ENCODE measurements around the gene SLC25A41. TPM values are rescaled to one million over a fixed set of nuclear protein-coding genes. Genes with fewer than 3 reads are reported as not detected.

SLC25A41 gene
- total RNA-seq, 1 donor from 2014 or later = 1.8 TPM

DNA sequence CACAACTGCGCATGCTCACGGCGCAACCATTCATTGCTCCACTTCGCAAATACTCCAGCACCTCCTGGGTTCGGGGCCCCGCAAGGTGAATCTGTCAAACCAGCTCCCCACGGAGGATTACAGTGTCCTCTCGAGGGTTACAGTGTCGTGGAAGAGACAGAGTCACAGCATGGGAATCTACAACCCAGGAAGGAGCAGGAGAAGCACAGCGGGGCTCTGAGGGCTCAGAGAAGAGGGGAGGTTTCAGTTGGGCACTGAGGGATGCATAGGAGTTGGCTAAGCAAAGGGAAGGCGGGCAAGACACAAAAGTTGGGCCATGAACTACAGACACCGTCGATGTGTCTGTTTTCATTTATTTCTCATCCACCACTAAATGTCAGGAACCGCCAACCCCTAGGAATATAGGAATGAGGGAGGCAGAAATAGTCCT, 39.6 kb downstream of the SLC25A41 start:
- H3K27me3 Mint-ChIP-seq (ENCODE audit: low read depth) = no peaks in the 10 kb centered on the region
- peaks cover 4% of the 10 kb centered on the region for H3K36me3 Mint-ChIP-seq
- DNase-seq (ENCODE audit: low spot score in 2 of 2, unreplicated experiment in 2 of 2) = no peak
- H3K4me1 Mint-ChIP-seq = peaks cover 24% of the 10 kb centered on the region
- H3K27ac Mint-ChIP-seq = peak overlapping the region; percentile 99
- TF ChIP-seq, protein P1, sequence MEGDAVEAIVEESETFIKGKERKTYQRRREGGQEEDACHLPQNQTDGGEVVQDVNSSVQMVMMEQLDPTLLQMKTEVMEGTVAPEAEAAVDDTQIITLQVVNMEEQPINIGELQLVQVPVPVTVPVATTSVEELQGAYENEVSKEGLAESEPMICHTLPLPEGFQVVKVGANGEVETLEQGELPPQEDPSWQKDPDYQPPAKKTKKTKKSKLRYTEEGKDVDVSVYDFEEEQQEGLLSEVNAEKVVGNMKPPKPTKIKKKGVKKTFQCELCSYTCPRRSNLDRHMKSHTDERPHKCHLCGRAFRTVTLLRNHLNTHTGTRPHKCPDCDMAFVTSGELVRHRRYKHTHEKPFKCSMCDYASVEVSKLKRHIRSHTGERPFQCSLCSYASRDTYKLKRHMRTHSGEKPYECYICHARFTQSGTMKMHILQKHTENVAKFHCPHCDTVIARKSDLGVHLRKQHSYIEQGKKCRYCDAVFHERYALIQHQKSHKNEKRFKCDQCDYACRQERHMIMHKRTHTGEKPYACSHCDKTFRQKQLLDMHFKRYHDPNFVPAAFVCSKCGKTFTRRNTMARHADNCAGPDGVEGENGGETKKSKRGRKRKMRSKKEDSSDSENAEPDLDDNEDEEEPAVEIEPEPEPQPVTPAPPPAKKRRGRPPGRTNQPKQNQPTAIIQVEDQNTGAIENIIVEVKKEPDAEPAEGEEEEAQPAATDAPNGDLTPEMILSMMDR (IDR thresholded peaks at IDR 0.05; ENCODE audit: unreplicated experiment) = no peak
- no peaks in the 10 kb centered on the region for H3K9me3 Mint-ChIP-seq
- H3K4me3 Mint-ChIP-seq = peak overlapping the region; percentile 96

DNA sequence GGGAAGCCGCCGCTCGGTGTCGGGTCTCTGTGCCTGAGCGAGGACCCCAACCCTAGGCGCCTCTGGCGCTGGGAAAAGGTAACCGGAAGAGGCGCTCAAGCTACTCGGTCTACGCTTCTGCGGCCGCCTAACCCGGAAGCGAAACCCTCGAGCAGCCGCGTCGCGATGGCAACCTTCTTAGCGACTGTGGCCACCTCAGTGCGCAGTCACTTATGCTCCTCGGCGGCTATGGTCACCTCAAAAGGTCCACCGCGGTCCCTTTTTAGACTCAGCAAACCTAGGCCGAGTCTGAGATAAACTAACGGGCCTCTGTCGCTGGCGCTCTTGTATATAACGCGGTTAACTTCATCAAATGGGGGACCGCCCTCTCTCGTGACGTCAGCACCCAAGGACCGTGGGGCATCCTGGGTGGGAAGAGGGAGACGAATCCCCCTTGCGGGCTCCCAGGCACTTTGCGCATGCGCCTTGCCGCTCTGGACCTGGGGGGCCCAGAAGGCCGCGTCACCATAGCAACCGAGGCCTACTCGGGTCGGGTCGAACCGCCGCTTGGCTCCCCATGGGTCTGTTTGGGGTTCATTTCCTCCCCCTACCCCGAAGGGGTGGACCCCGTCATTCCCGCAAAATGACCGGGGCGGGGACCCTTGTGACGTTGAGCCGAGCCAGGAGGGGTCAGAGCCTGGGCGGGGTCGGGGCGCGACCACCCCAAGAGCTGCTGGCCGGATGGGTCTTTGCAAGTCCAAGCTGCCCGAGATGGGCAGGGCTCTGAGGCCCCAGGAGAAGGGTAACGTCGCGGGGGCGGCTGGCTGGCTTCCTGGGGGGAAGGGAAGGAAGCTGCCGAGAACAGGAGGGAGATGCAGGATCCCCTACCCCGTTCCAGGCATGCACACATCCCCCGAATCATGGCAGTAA, 40.2 kb downstream of the SLC25A41 start, which contains the start of gene GTF2F1:
Gene GTF2F1, minus strand, starts transcription at position 91 of the 909 bp plus-strand sequence. CDS start 169 bp downstream, outside the sequence.
- Mint-ChIP-seq H3K36me3 (peaks cover 6% of the 10 kb centered on the region), H3K4me1 (peaks cover 24% of the 10 kb centered on the region), H3K27me3 (ENCODE audit: low read depth) (no peaks in the 10 kb centered on the region), H3K9me3 (no peaks in the 10 kb centered on the region), H3K27ac (peak within 1 kb of the TSS; percentile 99), H3K4me3 (peak within 1 kb of the TSS; percentile 96)
- DNase-seq (ENCODE audit: low spot score in 2 of 2, unreplicated experiment in 2 of 2) = peak; percentile 94 to 97
- TF ChIP-seq, protein P1 (IDR thresholded peaks at IDR 0.05; ENCODE audit: unreplicated experiment) = no peak

DNA sequence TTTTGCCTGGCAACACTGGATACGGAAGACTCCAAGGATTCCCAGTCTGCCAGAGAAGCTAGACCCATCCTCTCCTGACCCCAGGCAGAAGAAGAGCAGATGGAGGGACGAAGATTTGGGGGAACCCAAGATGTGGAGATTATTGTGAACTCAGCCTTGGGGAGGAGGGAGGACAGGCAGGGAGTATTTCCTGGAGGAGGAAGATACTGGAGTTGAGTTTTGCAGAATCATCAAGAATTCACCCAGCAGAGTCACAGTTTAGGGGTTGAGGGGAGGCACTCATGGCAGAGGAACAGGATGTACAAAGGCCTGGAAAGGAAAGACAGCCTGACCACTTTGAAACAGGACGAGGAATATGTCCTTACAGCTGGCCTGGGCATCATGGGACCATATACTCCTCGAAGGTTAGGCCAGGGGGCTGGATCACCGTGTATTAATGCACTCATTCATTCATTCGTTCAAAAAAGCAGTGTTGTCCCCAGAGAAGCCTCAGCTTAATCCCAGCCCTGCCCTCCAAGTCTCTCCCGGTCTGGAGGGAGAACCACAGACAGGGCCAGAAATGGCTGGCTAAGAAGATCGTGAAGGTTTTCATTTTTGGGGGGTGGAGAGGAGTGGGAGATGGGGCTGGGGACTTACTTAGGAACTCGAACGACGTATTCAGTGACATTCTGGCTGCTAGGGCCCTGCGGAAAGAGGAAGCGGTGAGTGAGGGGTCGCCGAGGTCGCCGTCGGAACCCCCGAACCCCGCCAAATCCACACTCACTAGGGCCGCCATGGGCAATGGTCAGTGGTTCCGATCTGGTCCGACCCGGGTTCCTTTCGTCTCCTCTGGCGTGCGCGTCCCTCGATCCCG, 41.1 kb downstream of the SLC25A41 start:
- DNase-seq (ENCODE audit: low spot score in 2 of 2, unreplicated experiment in 2 of 2) = no peak
- H3K27me3 Mint-ChIP-seq (ENCODE audit: low read depth) = no peaks in the 10 kb centered on the region
- TF ChIP-seq, protein P1 (IDR thresholded peaks at IDR 0.05; ENCODE audit: unreplicated experiment) = no peak
- H3K4me1 Mint-ChIP-seq = peaks cover 24% of the 10 kb centered on the region
- H3K9me3 Mint-ChIP-seq = no peaks in the 10 kb centered on the region
- H3K4me3 Mint-ChIP-seq = peak overlapping the region; percentile 96
- H3K36me3 Mint-ChIP-seq = peaks cover 10% of the 10 kb centered on the region
- peak overlapping the region; percentile 99 for H3K27ac Mint-ChIP-seq

DNA sequence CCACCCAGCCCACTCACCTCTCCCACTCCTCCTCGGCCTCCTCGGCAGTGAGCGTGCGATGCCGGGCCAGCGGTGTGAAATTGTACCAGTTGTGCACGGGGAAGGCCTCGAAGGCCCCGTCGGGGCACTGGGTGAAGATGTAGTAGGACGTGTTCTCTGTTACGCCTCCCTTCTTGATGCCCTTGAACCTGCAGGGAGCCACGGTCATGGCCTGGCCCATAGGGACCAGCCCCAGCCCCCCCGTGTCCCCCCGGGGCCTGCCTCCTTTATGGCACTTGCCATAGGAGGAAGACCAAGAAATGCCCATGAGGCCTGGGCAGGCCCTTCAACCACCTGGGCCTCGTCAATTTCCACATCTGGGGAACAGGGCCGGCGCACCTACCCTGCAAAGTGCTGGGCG, 46.2 kb downstream of the SLC25A41 start:
- H3K27ac Mint-ChIP-seq = no peak overlapping the region
- no peak for DNase-seq (ENCODE audit: low spot score in 2 of 2, unreplicated experiment in 2 of 2)
- H3K36me3 Mint-ChIP-seq = peaks cover 33% of the 10 kb centered on the region
- H3K4me1 Mint-ChIP-seq = peaks cover 10% of the 10 kb centered on the region
- H3K27me3 Mint-ChIP-seq (ENCODE audit: low read depth) = no peaks in the 10 kb centered on the region
- TF ChIP-seq, protein P1 (IDR thresholded peaks at IDR 0.05; ENCODE audit: unreplicated experiment) = no peak
- no peaks in the 10 kb centered on the region for H3K9me3 Mint-ChIP-seq
- no peak overlapping the region for H3K4me3 Mint-ChIP-seq

DNA sequence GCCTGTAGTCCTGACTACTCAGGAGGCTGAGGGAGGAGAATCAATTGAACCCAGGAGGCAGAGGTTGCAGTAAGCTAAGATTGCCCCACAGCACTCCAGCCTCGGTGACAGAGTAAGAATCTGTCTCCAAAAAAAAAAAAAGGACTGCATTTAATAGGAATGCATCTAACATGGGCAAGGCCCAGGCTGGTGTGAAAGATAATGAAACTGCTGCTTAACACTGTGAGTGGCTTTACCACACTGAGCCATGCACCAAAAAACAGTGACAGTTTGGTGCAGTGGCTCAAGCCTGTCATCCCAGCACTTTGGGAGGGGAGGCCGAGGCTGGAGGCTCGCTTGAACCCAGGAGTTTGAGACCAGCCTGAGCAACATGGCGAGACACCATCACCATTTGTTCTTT, 49.2 kb downstream of the SLC25A41 start:
- Mint-ChIP-seq H3K27ac (no peak overlapping the region), H3K4me3 (no peak overlapping the region), H3K9me3 (no peaks in the 10 kb centered on the region), H3K4me1 (no peaks in the 10 kb centered on the region), H3K27me3 (ENCODE audit: low read depth) (no peaks in the 10 kb centered on the region), H3K36me3 (peaks cover 51% of the 10 kb centered on the region)
- no peak for DNase-seq (ENCODE audit: low spot score in 2 of 2, unreplicated experiment in 2 of 2)
- TF ChIP-seq, protein P1 (IDR thresholded peaks at IDR 0.05; ENCODE audit: unreplicated experiment) = no peak
